NOMO-1 treated with dmso at 0.1 percent for 144 hours (cell line): Measurements from ENCODE around the gene TSPAN4.

ENCODE experiments used
- DNase-seq: peaks from one replicate; lab custom pipeline; 2025; ENCODE audit not compliant: unreplicated experiment; lab: John Stamatoyannopoulos, UW

The TSPAN4 gene

DNA sequence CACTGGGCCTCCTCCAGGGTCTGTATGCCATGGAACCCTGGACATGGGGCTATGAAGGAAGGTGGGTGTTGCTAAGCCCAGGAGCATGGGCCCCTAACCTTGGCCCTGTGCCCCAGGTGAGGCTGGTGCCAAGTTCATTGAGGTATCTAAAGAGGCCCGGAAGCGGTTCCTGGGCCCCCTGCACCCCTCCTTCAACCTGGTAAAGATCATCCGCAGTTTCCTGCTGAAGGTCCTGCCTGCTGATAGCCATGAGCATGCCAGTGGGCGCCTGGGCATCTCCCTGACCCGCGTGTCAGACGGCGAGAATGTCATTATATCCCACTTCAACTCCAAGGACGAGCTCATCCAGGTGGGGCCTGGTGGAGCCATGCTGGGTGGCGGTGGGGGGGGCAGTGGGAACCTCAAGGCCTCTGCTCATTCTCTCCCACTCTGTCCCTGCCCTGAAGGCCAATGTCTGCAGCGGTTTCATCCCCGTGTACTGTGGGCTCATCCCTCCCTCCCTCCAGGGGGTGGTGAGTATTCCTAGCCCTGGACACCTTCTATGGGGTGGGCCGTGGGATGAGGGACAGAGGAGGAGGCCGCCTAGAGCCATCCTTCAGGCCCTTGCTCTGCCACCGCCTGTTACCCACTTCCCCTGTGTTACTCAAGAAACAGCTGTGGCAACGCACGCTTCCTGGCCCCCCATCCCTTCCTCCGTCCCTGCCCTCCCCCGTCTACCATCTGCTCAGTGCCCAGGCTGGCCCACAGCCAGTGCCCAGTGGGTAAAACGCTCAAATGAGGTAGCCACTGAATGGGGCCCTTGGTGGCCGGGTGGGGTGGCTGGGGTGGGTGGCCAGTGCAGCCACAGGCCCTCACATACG, 20.9 kb upstream of the TSPAN4 start:
- no peak for DNase-seq

DNA sequence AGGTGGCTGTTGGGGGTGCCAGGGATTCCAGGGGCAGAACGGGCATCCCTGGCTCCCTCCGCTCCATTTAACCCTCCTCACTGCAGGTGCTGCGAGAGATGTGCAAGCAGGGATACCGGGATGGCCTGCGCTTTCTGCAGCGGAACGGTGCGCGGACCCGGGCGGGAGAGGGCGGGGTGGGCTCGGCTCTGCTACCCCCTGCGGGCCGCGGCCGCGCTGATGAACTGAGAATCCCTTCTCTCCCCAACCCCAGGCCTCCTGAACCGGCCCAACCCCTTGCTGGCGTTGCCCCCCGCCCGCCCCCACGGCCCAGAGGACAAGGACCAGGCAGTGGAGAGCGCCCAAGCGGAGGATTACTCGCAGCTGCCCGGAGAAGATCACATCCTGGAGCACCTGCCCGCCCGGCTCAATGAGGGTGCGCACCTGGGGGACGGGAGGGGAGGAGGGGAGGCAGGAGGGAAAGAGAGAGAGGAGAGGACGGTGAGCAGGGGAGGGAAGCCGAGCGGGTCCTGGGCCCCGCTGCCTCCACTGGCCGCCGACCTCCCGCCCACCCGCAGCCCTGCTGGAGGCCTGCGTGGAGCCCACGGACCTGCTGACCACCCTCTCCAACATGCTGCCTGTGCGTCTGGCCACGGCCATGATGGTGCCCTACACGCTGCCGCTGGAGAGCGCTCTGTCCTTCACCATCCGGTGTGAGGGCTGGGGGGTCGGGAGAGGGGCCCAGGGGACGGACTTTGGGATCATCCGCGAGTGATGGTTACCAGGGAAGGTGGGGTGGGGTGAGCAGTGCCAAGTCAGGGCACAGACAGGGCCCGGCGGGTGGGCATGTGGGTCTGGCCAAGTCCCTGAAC, 19.0 kb upstream of the TSPAN4 start:
- no peak for DNase-seq

DNA sequence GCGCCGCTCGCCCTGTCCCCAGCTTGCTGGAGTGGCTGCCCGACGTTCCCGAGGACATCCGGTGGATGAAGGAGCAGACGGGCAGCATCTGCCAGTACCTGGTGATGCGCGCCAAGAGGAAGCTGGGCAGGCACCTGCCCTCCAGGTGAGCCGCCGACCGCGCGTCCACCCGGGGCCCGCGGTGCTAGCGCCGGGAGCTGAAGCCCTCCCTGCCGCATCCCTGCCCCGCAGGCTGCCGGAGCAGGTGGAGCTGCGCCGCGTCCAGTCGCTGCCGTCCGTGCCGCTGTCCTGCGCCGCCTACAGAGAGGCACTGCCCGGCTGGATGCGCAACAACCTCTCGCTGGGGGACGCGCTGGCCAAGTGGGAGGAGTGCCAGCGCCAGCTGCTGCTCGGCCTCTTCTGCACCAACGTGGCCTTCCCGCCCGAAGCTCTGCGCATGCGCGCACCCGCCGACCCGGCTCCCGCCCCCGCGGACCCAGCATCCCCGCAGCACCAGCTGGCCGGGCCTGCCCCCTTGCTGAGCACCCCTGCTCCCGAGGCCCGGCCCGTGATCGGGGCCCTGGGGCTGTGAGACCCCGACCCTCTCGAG, 18.3 kb upstream of the TSPAN4 start:
- no peak for DNase-seq

DNA sequence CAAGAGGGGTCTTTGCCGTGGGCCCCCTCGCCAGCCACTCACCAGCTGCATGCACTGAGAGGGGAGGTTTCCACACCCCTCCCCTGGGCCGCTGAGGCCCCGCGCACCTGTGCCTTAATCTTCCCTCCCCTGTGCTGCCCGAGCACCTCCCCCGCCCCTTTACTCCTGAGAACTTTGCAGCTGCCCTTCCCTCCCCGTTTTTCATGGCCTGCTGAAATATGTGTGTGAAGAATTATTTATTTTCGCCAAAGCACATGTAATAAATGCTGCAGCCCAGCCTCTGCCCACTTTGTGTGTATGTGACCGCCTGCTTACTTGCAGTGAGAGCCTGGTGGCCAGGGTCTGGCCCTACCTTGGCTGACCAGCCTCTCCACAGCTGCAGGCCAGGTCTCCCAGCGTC, 17.7 kb upstream of the TSPAN4 start:
- no peak for DNase-seq

DNA sequence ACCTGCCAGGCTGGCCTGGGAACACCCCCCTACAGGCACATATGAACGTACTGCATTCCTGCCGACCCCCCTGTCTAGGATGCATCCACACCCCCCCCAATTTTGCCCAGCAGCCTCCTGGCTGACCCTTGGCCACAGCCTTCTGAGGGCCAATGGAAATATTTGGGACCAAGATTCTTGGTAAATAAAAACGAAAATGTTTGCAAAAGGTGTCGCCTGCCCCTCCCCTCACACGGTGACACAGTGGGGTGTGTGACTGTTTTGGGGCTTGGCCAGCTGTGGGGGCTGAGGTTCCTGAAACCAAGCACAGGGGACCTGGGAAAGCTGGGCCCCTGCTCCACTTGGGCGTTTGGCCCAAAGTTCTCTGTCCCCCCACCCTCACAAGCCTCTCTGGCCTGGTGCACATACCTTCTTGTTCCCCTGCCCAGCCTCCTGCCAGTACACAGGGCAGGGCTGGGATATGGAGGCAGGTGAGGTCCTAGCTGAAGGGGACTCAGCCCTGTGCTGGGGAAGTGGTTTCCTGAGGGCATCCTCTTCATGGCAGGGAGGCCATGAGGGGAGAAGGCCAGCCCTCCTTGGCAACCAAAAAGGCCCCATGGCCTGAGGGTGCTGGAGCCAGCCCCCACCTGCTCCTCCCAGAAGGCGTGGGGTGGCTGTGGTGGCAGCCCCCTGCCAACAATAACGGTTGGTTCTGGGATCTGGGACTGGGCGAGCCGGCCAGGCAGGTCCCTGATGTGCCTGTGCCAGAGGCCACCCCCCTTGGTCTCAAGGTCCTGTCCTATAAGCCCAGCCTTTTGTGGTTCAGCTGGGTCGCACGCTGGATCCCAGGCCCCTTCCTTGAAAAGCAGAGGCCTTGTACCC, 17.1 kb upstream of the TSPAN4 start:
- DNase-seq, result no peak

DNA sequence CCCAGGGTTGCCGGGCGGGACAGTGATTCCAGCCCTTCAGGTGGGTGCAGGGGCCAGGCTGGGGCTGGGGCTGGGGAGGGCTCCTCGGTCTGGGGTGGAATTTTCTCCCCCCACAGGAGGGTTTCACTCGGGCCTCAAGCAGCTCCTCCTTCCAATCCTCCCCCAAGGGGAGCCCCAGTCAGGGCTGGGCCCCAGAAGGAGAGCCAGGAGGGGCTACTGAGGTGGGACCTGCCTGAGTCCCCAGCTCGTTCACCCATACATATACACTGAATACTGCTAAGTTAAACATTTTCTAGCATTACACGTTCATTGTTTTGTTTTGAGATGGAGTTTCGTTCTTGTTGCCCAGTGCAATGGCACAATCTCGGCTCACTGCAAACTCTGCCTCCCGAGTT, 16.4 kb upstream of the TSPAN4 start:
- no peak for DNase-seq

DNA sequence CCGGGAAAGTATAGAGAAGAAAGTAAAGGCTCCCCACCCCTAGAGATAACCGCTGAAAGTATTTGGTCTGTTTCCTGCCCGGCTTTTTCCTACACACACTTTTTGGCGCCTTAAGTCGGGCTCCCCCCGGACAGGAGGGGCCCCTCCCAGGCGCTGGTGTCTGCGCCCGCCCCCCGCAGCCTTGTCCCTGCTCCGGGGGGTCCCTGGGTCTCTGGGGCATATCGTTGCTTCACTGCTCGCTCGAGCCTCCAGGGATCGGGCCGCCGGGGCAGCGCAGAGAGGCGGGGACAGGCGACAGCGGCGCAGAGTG, 15.9 kb upstream of the TSPAN4 start:
- no peak for DNase-seq

DNA sequence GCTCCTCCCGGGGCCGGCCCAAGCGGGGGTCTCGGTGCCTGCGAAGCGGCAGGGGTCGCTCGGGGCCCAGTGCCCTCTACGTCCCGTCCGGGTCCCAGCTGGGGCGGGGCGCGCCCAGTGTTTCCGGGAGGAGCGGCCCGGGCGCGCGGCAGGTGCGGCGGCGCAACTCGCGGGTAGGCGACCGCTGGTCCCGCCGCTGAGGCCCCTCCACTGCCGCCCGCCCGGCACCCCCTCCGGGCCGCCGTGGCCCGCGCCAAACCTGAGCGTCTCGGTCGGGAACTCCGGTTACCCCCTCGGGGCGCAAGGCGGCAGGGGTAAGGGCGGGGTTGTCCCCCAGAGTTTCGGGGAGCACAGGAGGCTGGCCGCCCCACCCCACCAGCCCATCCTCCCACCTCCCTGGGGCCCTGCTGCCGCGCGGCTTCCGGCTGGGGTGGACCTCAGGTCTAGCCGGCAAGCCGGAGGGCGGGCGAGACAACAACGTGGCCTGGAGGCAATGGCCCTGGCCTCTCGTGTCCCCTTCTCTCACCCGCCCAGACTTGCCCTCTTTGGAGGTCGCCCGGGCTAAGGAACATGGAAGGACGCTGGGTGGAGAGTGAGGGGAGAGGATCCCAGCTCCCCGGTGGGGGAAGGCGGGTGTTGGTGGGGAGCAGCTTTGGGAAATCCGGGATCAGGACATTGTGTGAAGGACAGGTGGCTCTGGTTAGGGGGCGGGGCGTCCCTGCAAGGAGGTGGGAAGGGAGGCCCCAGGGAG, 15.3 kb upstream of the TSPAN4 start:
- no peak for DNase-seq

DNA sequence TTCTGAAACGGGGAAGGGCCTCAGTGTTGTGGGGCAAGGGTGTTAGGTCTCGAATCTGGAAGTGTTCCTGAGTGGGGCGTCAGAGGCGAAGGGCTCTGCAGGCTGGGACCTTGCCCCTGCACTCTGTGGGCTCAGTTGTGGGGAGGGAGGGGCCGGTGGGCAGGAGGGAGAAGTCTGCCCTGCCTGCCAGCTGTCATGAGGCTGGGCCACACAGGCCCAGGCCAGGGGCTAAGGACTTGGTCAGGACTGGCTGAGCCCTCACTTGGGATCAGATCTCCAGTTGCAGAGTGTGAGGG, 14.8 kb upstream of the TSPAN4 start, which contains the start of gene CRACR2B:
Gene CRACR2B (plus strand): TSS at position 23 of the 296 bp plus-strand sequence. CDS start 689 bp downstream, outside the sequence.
- DNase-seq, result no peak

DNA sequence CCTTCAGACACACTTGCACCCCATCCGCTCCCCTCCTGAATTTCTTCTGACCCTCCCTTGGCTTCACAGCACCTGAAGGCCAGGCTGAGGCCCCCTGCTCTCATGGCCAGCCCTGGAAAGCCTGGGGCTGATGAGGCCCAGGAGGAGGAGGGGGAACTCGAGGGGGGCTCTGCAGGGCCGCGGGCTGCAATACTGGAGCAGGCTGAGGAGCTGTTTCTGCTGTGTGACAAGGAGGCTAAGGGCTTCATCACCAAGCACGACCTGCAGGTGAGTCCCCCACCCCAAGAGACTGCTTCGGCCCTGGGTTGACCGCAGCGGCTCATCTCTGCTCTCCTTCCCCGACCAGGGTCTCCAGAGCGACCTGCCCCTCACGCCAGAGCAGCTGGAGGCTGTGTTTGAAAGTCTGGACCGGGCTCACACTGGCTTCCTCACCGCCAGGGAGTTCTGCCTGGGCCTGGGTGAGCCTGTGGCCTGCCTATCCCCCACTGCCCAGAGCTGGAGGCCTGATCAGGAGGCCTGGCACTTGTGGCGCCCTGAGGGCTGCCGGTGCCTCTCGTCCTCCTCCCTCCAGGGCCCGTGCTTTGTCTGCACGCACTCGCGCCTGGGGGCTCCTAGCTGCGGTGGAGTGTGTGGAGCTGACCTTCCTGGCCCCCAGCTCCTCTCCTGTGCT, 14.0 kb upstream of the TSPAN4 start:
- no peak for DNase-seq

DNA sequence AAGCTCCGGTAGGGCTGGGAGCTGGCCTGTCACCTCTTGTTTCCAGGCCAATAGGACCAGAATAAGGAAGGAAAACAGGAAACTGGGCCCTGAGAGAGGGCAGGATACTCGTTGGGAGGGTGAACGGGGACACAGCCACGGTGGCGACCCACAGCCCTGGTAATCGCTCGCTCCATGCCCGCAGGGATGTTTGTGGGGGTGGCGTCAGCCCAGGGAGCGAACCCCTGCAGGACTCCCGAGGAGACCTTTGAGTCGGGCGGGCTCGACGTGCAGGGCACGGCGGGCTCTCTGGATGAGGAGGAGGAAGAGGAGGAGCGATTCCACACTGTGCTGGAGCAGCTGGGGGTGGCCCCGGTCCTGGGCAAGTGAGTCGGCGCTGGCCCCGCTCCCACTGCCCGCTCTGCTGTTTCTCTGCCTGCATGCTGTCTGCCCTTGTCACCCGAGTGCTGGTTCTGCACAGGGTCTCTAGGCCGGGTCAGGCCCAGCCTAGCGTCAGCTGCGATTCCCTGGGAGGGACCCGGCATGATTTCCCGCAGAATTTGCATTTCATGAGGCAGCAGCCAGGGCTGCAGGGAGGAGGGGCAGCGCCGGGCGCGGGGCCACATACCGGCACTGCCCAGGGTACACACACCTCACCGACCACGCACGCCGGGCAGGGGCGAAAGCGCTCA, 13.3 kb upstream of the TSPAN4 start:
- no peak for DNase-seq

DNA sequence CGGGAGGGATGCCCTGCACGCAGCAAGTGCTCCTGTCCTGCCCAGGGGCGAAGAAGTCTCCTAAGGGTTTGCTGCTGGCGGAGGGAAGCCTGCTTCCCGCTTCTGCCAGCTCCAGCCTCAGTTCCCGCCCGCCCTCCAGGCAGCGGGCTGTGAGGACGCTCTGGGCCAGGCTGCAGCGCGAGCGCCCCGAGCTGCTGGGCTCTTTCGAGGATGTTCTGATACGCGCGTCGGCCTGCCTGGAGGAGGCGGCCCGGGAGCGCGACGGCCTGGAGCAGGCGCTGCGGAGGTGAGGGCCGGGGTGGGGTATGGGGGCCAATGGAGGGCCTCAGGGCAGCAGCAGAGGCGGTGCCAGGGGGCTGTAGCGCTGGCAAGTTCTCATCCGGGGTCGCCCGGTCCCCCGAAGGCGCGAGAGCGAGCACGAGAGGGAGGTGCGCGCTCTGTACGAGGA, 12.8 kb upstream of the TSPAN4 start:
- DNase-seq, result no peak

DNA sequence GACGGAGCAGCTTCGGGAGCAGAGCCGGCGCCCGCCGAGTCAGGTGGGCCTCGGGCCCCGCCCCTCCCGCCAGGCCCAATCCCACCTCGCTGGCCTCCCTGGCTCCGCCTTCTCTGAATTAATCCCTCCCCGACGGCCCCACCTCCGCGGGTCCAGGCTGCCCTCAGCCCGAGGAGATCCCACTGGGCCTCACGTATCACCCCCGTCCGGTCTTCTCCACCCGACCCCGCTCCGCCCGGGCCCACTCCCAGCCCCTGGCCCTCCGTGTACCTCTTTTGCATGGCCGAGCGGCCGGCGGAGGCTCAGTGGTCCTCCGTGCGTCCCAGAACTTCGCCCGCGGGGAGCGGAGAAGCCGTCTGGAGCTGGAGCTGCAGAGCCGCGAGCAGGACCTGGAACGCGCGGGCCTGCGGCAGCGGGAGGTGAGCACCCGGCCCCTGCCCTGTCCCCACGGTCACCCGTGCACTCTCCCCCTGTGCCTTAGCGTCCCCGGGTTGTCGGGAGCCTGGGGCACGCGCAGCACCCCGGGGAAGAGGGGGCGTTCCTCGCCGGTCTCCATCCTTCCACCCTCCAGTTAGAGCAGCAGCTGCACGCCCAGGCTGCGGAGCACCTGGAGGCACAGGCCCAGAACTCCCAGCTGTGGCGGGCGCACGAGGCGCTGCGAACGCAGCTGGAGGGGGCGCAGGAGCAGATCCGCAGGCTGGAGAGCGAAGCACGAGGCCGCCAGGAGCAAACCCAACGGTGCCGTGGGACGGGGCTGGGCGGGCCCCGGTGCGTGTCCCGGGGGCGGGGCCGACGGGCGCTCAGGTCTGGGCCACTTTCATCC, 12.1 kb upstream of the TSPAN4 start:
- DNase-seq, result peak; percentile 46

DNA sequence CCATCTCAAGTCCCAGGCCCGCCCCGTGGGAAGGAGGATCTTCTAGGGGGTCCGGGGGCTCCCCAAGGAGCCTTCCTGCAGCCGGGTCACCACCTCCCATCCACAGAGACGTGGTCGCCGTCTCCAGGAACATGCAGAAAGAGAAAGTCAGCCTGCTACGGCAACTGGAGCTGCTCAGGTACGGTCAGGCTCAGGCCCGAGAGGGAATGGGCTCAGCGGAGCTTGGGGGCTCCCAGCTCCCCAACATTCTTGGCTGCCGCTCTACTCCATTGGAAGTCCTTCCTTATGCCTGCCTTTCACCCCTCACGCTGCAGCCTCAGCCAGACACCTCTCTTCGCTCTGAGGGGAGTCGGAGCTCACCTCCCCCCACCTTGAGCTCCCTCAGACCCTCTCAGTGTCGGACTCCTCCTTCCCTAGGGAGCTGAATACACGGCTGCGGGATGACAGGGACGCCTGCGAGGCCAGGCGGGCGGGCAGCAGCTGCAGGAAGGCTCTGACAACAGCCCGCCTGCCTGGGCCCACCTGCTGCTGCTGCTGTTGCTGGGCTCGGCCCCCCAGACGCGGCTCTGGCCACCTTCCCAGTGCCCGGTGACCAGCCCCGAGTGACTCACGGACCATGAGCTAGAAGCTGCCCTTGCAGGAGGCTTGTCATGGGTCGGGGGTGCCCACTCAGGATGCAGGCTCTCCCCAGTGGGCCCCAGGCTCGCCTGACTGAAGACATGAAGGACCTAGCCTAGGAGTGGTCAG, 11.4 kb upstream of the TSPAN4 start:
- no peak for DNase-seq

DNA sequence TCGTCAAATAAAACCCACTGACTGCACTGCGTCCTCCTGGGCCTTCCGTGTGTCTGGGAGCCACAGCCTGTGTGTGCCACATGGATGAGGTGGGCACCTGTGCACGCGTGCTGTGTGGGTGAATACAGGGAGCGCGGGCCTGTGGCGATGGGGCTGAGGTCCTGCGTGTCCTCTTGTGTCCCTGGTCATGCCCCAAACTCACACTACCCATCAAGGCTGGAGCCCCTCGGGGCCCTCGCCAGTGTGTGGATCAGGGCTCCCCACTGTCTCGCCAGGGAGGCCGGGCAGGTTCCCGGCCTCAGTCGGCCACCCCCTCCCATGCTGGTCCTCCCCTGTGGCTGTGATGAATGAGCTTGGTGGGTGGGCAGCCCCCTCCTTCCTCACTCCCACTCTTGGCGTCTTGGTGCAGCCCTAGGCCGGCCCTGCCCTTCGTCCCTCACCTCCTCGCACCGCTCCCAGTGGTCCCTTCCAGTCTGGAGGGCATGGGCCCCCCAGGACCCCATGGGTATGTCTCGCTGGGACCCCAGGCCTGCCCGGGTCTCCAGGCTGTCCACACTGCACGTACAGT, 10.6 kb upstream of the TSPAN4 start:
- DNase-seq, result no peak

DNA sequence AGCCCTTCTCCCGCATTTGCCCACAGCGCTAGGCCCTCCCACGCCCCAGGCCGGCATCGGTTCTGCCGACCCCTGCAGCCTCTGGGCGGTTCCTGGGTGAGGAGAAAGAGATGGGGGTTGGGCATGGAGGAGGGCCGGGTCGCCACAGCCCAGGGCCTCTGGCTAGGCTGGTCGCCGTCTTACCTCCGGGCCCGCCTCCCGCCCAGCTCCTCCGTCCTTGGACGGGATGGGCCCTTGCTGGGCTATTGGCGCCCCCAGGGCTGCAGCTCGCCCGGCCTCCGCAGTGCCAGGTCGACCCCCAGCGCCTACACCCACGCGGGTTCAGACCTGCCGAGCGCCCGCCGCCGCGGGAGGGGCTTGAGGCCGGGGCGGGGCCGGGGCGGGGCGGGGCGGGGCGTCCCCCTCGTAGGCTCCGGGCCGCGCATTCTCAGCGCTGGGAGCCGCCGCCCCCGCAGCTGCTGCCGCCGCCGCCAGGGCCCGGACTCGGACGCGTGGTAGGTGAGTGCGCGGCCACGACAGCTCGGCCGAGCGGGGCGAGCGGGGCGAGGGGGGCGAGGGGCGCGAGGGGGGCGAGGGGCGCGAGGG, 10.0 kb upstream of the TSPAN4 start, which contains the start of gene CD151:
Gene CD151 (plus strand): TSS at position 424 of the 585 bp plus-strand sequence. CDS start 3,118 bp downstream, outside the sequence.
- peak; percentile 26 for DNase-seq
